HG03060 (cell line): ENCODE measurements around the gene FKBP2.
A peak's percentile ranks its signal among the peaks of the same experiment; 100 is the strongest.

Experiments
- ATAC-seq: cut with Tn5 transposase; IDR thresholded peaks from one replicate; pipeline ENCODE4 v1.9.1; 2021; ENCODE audit warnings: low read depth, moderate number of reproducible peaks; ENCODE audit not compliant: unreplicated experiment

FKBP2 gene

GRCh38 chr11:64260147-64260708, 19.3 kb downstream of the FKBP2 start:
- no peak for ATAC-seq

- ATAC-seq: no peak
These were observed 20.7 kb downstream of the FKBP2 start for GRCh38 chr11:64261556-64262080.

GRCh38 chr11:64262271-64263002, 21.5 kb downstream of the FKBP2 start:
- ATAC-seq: no peak

- no peak for ATAC-seq
These were observed 22.4 kb downstream of the FKBP2 start for GRCh38 chr11:64263021-64263946.

- ATAC-seq: no peak
These were observed 23.0 kb downstream of the FKBP2 start for GRCh38 chr11:64263947-64264317.

GRCh38 chr11:64264371-64264852, 23.5 kb downstream of the FKBP2 start:
- no peak for ATAC-seq

GRCh38 chr11:64265176-64266160, 24.6 kb downstream of the FKBP2 start:
- ATAC-seq: no peak

GRCh38 chr11:64266339-64266738, 25.4 kb downstream of the FKBP2 start:
- ATAC-seq: no peak

- ATAC-seq: no peak
These were observed 26.5 kb downstream of the FKBP2 start for GRCh38 chr11:64267207-64267945.

- ATAC-seq: no peak
These were observed 27.4 kb downstream of the FKBP2 start for GRCh38 chr11:64268025-64268892.

GRCh38 chr11:64268893-64269539, 28.1 kb downstream of the FKBP2 start:
- no peak for ATAC-seq

GRCh38 chr11:64269540-64270220, 28.8 kb downstream of the FKBP2 start:
- peak; percentile 71 for ATAC-seq

- ATAC-seq: no peak
These were observed 34.3 kb downstream of the FKBP2 start for GRCh38 chr11:64275031-64275800.

- ATAC-seq: no peak
These were observed 34.9 kb downstream of the FKBP2 start for GRCh38 chr11:64275841-64276240.

GRCh38 chr11:64276653-64277431, 35.9 kb downstream of the FKBP2 start:
- ATAC-seq: no peak
